Muscle layer of duodenum (tissue), 2 donors: ENCODE results near the gene MYO1D.
"Not testable (repeated sequence)": the region's sequence is repeated elsewhere in the genome, so short reads cannot be mapped to it uniquely, and the experiment has no call there.

ENCODE experiments used
- H3K27ac ChIP-seq: one replicate; pipeline ENCODE4 v1.7.0; 2013; ENCODE audit warnings: mild to moderate bottlenecking, low read length
- H3K27me3 ChIP-seq: one replicate; pipeline ENCODE4 v1.7.0; 2013; ENCODE audit warnings: low read depth, mild to moderate bottlenecking, control low read depth, low read length
- H3K36me3 ChIP-seq, 2 donors: one replicate each; pipeline ENCODE4 v1.7.0; 2013; ENCODE audit warnings: low read length in 2 of 2, control low read depth in 1 of 2, mild to moderate bottlenecking in 1 of 2; ENCODE audit not compliant: insufficient read depth in 2 of 2, control insufficient read depth in 1 of 2
- H3K4me1 ChIP-seq, 2 donors: one replicate each; pipeline ENCODE4 v1.7.0; 2013; ENCODE audit warnings: low read length in 2 of 2, mild to moderate bottlenecking in 2 of 2, control low read depth in 1 of 2, moderate library complexity in 1 of 2; ENCODE audit not compliant: insufficient read depth in 2 of 2, control insufficient read depth in 1 of 2
- H3K4me3 ChIP-seq, 2 donors: one replicate each; pipeline ENCODE4 v1.7.0; 2013; ENCODE audit warnings: low read length in 2 of 2, low read depth in 1 of 2, mild to moderate bottlenecking in 1 of 2
- H3K9me3 ChIP-seq, 2 donors: one replicate each; pipeline ENCODE4 v1.7.0; 2013; ENCODE audit warnings: low read length in 2 of 2, control low read depth in 1 of 2, mild to moderate bottlenecking in 1 of 2; ENCODE audit not compliant: control insufficient read depth in 1 of 2
- donor health status: healthy.

The MYO1D gene

DNA sequence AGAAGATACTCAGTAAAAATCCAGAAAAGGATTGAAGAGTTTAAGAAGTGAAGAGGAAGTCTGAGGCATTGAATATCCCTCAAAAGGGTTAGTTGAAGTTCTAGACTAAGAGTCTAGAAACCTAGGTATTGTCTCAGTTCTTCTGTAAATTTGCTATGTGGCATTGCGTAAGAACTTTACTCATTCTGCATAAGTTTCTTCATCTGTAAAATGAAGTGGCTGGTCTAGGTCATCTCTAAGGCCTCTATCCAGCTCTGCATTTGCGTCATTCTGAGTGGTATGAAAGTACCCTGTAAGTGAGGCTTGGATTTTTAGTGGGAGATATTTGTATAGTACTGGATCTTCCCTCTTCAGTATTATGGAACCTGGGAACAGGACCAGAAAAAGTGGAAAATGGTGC, 130.2 kb downstream of the MYO1D start:
- H3K36me3 ChIP-seq = peaks cover 4 to 5% of the 10 kb centered on the region in 2 donors
- H3K27me3 ChIP-seq = no peaks in the 10 kb centered on the region
- H3K4me3 ChIP-seq = no peak overlapping the region
- H3K9me3 ChIP-seq = no peaks in the 10 kb centered on the region
- H3K4me1 ChIP-seq = no peaks in the 10 kb centered on the region
- H3K27ac ChIP-seq = no peak overlapping the region

DNA sequence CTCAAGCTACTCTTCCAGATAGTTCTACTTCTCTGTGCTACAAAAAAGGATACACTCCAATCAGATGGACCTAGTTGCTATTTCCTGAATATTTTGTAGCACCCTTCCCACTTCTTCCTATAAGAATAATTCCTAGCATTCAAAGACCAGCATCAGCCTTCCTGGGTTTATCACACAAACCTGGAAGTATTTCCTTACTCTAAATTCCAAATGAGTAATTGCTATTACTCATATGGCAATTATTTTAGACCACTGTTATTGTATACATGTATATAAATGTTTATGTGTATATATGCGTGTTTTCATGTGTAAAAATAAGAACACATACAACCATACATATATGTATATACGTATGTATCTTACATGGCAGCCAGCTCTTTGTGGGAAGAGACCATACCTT, 130.6 kb downstream of the MYO1D start:
- Histone ChIP-seq H3K27ac (no peak overlapping the region), H3K4me1 (no peaks in the 10 kb centered on the region), H3K9me3 (no peaks in the 10 kb centered on the region), H3K36me3 (peaks cover 4 to 5% of the 10 kb centered on the region in 2 donors), H3K4me3 (no peak overlapping the region), H3K27me3 (no peaks in the 10 kb centered on the region)

DNA sequence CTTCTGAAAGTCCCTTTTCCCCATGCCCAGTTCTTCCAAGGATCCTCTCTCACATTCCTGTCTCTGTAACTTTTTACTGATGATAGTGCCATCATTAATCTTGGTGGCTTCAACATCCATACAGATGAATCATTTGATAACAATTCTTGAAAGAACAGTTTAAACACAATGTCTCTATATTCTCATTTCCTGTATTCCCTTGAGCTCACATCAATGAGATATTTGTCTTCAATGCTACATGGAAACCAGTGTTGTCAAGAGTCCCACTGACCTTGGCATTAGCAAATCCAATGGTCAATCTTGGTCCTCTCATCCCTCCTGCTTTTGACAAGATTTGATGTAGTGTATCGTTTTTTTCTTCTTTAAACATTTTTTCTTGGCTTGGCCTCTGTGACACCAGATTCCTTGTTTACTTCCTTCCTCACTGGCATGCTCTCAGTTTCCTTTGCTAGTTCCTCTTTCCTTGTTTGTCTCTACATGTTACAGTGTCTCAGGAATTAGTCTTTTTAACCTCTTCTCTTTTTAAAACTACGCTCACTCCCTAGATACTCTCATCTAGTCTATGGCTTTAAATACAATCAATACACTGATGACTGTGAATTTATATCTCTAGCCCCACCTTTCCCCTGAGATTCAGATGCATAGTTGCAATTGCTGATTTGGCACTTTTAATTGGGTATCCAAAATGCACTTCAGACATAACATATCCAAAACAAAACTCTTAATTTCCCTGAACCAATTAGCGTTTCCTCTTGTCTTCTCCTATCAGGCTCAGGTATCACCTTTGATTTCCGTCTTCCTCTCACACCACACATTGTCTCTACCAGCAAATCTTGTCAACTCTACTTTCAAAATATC, 134.0 kb downstream of the MYO1D start:
- H3K4me1 ChIP-seq = no peaks in the 10 kb centered on the region
- H3K27me3 ChIP-seq = no peaks in the 10 kb centered on the region
- H3K36me3 ChIP-seq = peaks cover 4 to 5% of the 10 kb centered on the region in 2 donors
- H3K9me3 ChIP-seq = no peaks in the 10 kb centered on the region
- no peak overlapping the region for H3K4me3 ChIP-seq
- H3K27ac ChIP-seq = no peak overlapping the region

DNA sequence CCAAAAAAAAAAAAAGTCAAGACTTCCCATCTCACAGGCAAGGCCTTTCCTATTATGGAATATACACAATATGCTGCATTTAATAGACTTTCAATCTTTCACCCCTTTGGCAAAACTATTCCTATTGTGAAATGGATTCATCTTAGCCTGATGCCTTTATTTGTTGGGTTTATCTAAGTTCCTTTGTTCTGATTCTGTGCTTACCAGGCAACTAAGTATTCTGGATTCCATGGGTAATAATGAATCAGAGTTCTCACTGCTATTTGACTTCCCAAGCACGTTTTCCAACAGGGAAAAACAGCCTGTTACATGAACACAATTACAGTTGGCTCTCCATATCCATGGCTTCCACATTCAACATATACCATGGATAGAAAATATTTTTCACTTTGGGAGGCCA, 135.5 kb downstream of the MYO1D start:
- peaks cover 1 to 4% of the 10 kb centered on the region in 2 donors for H3K36me3 ChIP-seq

DNA sequence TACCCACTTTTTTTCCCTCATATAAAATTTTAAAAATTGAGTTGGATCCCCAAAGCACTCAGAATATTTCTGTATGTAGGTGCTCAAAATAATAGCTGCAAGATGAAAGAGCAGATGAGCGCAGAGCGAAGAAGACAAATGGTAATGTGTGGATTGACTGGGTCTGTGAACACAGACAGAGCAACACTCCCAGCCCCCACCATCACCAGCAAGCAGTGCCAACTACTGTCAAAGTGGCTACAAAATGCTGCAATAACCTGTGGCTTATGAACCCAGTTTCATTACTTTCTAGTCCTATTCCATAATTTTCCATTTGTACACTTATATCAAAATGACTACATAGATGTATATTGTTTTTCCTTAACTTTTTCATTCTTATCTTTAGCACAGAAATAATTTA, 137.2 kb downstream of the MYO1D start:
- Histone ChIP-seq H3K4me3 (no peak overlapping the region), H3K27me3 (no peaks in the 10 kb centered on the region), H3K36me3 (no peaks in the 10 kb centered on the region), H3K4me1 (no peaks in the 10 kb centered on the region), H3K9me3 (no peaks in the 10 kb centered on the region), H3K27ac (no peak overlapping the region)

More for the DNA sequence above, 135.5 kb downstream of the MYO1D start:
- no peaks in the 10 kb centered on the region for H3K27me3 ChIP-seq
- no peaks in the 10 kb centered on the region for H3K4me1 ChIP-seq
- no peak overlapping the region for H3K27ac ChIP-seq
- no peak overlapping the region for H3K4me3 ChIP-seq
- no peaks in the 10 kb centered on the region for H3K9me3 ChIP-seq

DNA sequence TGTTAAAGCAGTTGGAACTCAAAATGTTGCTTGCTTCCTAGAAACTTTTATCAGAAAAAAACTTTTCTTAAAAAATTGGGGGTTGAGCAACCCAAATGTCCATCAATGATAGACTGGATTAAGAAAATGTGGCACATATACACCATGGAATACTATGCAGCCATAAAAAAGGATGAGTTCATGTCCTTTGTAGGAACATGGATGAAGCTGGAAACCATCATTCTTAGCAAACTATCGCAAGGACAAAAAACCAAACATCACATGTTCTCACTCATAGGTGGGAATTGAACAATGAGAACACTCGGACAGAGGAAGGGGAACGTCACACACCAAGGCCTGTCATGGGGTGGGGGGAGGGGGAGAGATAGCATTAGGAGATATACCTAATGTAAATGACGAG, 137.8 kb downstream of the MYO1D start:
- not testable (repeated sequence) for H3K4me3 ChIP-seq, H3K9me3 ChIP-seq, H3K27me3 ChIP-seq, H3K27ac ChIP-seq, H3K4me1 ChIP-seq, H3K36me3 ChIP-seq

DNA sequence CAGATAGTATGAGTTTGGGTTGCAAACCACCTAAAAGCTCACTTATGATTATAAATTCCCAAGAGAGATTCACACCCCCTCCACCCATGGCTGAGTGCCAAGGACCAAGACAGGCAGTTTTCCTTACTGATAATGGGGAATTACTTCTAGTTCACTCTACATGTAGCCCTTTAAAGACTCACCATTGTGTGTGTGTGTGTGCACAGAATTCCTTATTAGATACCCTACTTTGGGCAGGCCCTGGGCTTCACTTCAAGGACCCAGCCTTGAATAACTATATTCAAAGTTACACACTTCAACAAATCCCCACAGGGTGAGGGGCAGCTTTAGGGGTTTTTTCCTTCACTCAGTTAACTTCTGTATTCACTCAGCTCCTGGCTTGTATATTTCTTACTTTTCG, 143.5 kb downstream of the MYO1D start:
- Histone ChIP-seq H3K4me1 (no peaks in the 10 kb centered on the region), H3K4me3 (no peak overlapping the region), H3K36me3 (peaks cover 0 to 11% of the 10 kb centered on the region in 2 donors), H3K9me3 (no peaks in the 10 kb centered on the region), H3K27me3 (no peaks in the 10 kb centered on the region), H3K27ac (no peak overlapping the region)

DNA sequence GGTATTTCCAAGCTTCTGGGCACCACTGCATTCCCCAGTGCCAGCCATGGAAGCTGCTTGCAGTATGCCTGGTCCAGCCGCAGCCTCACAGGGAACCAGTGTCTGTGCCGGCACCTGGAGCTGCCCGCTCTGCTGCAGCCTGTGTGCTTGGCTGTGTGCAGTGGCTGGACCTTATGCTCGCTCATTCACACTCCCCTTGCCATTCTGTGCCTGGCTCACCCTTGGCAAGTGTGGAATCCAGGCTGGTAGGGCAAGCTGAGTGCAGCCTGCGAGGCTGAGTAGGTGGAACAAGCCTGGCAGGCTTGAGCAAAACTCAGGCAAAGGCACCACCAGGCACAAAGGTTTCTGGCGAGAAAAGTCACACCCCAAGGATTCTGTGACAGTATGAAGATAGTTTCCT, 144.0 kb downstream of the MYO1D start:
- peaks cover 0 to 11% of the 10 kb centered on the region in 2 donors for H3K36me3 ChIP-seq
- H3K4me3 ChIP-seq = no peak overlapping the region
- H3K9me3 ChIP-seq = no peaks in the 10 kb centered on the region
- H3K27ac ChIP-seq = no peak overlapping the region
- H3K4me1 ChIP-seq = no peaks in the 10 kb centered on the region
- H3K27me3 ChIP-seq = no peaks in the 10 kb centered on the region

DNA sequence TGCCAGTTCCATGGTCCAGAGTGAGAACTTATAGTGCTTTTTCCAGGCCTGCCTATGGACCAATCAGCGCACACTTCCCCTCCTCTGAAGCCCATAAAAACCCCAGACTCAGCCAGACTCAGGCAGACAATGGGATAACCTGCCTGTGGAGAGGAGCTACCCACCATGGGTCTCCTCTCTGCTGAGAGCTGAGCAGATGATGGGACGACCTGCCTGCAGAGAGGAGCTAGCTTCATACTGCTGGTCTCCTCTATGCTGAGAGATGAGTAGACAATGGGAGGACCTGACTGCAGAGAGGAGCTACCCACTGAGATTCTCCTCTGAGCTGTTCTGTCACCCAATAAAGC, 144.7 kb downstream of the MYO1D start:
- Histone ChIP-seq H3K4me3 (no peak overlapping the region), H3K4me1 (no peaks in the 10 kb centered on the region), H3K36me3 (peaks cover 0 to 11% of the 10 kb centered on the region in 2 donors), H3K27me3 (no peaks in the 10 kb centered on the region), H3K27ac (no peak overlapping the region), H3K9me3 (no peaks in the 10 kb centered on the region)

DNA sequence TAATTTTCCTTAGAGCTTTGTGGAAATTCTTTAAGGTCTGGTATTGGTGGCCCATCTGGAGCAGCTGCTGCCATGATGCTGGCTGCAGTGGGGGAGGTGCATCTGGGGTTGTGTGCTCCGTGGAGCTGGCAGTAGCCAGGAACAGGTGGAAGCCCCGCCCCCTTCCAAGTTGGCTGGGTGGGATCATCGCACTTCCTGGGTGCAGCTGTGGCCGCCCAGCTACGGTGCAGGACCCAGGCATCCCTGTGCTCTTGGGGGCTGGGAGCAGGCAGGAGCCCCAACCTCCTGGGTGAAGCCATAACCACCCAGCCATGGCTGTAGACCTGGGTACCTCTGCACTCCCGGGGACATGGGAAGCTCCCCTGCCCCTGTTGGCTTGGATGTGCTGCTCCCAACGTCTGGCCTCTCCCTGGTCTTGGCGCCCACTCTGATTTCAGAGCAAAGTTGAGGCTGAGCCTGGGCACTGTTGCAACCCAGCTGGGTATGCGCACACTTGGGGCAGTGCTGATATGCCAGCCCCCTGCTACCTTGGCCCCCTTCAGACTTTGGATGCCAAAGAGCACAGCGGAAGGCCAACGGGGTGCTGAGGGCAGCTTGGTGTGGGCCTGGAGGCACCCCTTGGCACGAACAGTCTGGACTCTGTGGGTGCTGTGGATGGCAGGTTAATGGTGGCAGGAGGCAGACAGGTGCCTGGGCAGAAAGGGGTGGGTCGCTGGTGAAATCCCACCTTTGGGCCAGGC, 145.2 kb downstream of the MYO1D start:
- Histone ChIP-seq H3K4me1 (no peaks in the 10 kb centered on the region), H3K9me3 (no peaks in the 10 kb centered on the region), H3K27ac (no peak overlapping the region)

DNA sequence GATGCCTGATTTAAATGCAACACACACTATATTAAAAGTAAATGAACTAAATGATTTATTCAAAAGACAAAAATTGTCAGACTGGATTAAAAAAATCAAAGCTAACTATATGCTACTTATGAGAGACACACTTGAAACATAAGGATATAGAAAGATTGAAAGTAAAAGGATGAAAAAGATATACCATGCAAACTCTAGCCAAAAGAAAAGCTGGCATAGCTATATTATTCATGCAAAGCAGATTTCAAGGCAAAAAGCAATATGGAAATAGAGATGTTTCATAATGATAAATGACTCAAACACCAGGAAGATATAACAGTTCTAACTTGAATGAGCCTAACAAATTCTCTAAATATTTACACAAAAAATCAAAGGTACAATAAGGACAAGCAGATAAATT, 149.2 kb downstream of the MYO1D start:
- H3K4me3 ChIP-seq = no peak overlapping the region
- H3K27me3 ChIP-seq = no peaks in the 10 kb centered on the region
- H3K9me3 ChIP-seq = no peaks in the 10 kb centered on the region
- H3K27ac ChIP-seq = no peak overlapping the region
- peaks cover 0 to 8% of the 10 kb centered on the region in 2 donors for H3K36me3 ChIP-seq
- no peaks in the 10 kb centered on the region for H3K4me1 ChIP-seq

More for the DNA sequence above, 145.2 kb downstream of the MYO1D start:
- H3K4me3 ChIP-seq = no peak overlapping the region
- no peaks in the 10 kb centered on the region for H3K27me3 ChIP-seq
- peaks cover 0 to 11% of the 10 kb centered on the region in 2 donors for H3K36me3 ChIP-seq
